Testis (tissue), 3 donors: ENCODE results near the gene TPRN. TPM values are rescaled to one million over a fixed set of nuclear protein-coding genes. Genes with fewer than 3 reads are reported as not detected.

Source experiments
- DNase-seq: peaks from one replicate; pipeline ENCODE4 v3.0.0-alpha.2; 2019
- H3K27ac ChIP-seq, 2 donors: fragments of 200-600 bp; sonication (generic); one replicate each; pipeline ENCODE4 v1.5.1; 2019
- H3K27me3 ChIP-seq: fragments of 200-600 bp; sonication (generic); one replicate; pipeline ENCODE4 v1.5.1; 2019
- H3K36me3 ChIP-seq: fragments of 200-600 bp; sonication (generic); one replicate; pipeline ENCODE4 v1.5.1; 2017; ENCODE audit warnings: low read depth; ENCODE audit errors: missing control alignments
- H3K4me1 ChIP-seq: fragments of 200-600 bp; sonication (generic); one replicate; pipeline ENCODE4 v1.5.1; 2019
- H3K4me3 ChIP-seq, 2 donors: fragments of 200-600 bp; sonication (generic); one replicate each; pipeline ENCODE4 v1.5.1; 2017 to 2019
- H3K9me3 ChIP-seq: fragments of 200-600 bp; sonication (generic); one replicate; pipeline ENCODE4 v1.5.1; 2017
- POLR2A ChIP-seq: fragments of 450-650 bp; IDR thresholded peaks from one replicate; pipeline ENCODE4 v1.6.1; 2017; ENCODE audit warnings: antibody characterized with exemption, mild to moderate bottlenecking, moderate library complexity
- WGBS, 2 donors: methylation state at CpG; one replicate each; pipeline ENCODE4 v1.1.5; 2018; 5-methylcytosine and 5-hydroxymethylcytosine counted together
- intact Hi-C: fragments of 100-400 bp; cut with DNase I; formaldehyde crosslinking; loops from one replicate; pipeline ENCODE4 v1.15.1; 2023; ENCODE audit warnings: low total_unique reads
- polyA plus RNA-seq: library from polyadenylated mRNA; stranded (reverse); fragments of 350-450 nt; fragmentation: Illumina TruSeq; extraction: RNeasy Lipid Tissue Mini Kit (QIAGEN cat#74804); gene quantifications from one replicate; pipeline ENCODE4 v1.2.3, GENCODE V29; 2014; ENCODE audit warnings: low read depth, low replicate concordance; ENCODE audit not compliant: insufficient read depth
- total RNA-seq, 2 donors: library from RNA; depleted of rRNA; stranded (reverse); fragments of >200 nt; gene quantifications; one replicate each; pipeline ENCODE4 v1.2.3, GENCODE V29; 2016
- TF ChIP-seq, protein P1 (sequence below), 3 experiments: fragments of 450-650 bp in 2 of 3; fragments of 200-600 bp in 1 of 3; sonication (generic) in 1 of 3; IDR thresholded peaks; one replicate each; pipeline ENCODE4 v1.5.1; 2016 to 2019; ENCODE audit warnings: antibody characterized with exemption in 3 of 3, mild to moderate bottlenecking in 2 of 3, moderate library complexity in 1 of 3

TPRN gene
- total and polyA plus RNA-seq, 3 donors from 2014 or later = 17.2 to 35.2 (median 25.9) TPM

DNA sequence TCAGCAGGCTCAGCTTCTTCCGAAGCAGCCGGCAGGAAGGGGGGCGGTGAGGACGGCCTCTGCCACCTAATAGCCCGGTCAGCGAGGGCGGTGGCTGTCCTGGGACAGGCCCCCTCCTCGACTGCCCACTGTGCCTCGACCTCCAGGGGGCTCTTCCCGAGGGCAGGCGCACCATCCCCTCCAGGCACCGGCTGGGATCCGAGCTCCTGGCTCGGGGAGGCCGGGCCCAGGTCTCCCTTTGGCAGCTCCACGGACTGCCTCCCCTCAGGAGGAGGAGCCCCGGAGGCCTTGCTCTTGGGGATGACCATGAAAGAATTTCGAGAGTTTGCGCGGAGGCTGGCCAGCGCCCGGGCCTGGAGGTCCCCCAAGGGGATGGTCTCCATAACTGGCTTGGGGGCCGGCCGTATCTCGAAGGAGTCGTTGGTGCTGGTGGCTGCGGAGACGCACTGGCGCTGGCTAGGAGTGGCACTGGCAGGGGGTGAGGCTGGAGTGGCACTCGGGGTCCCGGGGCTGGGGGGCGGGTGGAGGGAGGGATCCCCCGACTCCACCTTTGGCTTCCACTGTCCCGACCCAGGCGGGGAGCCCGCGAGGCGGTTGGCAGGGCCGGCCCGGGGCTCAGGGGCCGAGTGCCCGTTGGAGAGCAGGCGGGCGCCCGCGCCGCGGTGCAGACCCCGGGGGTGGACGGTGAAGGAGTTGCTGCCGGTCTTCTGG lies 975 bp downstream of the TPRN start:
- TF ChIP-seq POLR2A = no peak
- TF ChIP-seq, protein P1, sequence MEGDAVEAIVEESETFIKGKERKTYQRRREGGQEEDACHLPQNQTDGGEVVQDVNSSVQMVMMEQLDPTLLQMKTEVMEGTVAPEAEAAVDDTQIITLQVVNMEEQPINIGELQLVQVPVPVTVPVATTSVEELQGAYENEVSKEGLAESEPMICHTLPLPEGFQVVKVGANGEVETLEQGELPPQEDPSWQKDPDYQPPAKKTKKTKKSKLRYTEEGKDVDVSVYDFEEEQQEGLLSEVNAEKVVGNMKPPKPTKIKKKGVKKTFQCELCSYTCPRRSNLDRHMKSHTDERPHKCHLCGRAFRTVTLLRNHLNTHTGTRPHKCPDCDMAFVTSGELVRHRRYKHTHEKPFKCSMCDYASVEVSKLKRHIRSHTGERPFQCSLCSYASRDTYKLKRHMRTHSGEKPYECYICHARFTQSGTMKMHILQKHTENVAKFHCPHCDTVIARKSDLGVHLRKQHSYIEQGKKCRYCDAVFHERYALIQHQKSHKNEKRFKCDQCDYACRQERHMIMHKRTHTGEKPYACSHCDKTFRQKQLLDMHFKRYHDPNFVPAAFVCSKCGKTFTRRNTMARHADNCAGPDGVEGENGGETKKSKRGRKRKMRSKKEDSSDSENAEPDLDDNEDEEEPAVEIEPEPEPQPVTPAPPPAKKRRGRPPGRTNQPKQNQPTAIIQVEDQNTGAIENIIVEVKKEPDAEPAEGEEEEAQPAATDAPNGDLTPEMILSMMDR (IDR thresholded peaks at IDR 0.05) = no peak
- Histone ChIP-seq H3K4me1 (peaks cover 46% of the 10 kb centered on the region), H3K4me3 (no peak overlapping the region), H3K36me3 (no peaks in the 10 kb centered on the region), H3K9me3 (no peaks in the 10 kb centered on the region), H3K27ac (no peak overlapping the region), H3K27me3 (no peaks in the 10 kb centered on the region)
- WGBS, 2 donors = 2 to 8% methylated on average over 7 to 38 of the region's 51 CpGs
- no peak for DNase-seq
- intact Hi-C loops = no loop called here

GRCh38 chr9:137198902-137199283 lies 1.6 kb downstream of the TPRN start:
- no peak overlapping the region for H3K4me3 ChIP-seq
- no peaks in the 10 kb centered on the region for H3K9me3 ChIP-seq
- TF ChIP-seq POLR2A = no peak
- TF ChIP-seq, protein P1 (IDR thresholded peaks at IDR 0.05) = no peak
- no peak overlapping the region for H3K27ac ChIP-seq
- no peak for DNase-seq
- H3K4me1 ChIP-seq = peaks cover 40% of the 10 kb centered on the region
- 56% methylated on average over 11 of the region's 11 CpGs; no CpG with 5 or more reads in 1 of the 2 donors for WGBS, 2 donors
- no peaks in the 10 kb centered on the region for H3K36me3 ChIP-seq
- intact Hi-C loops = no loop called here
- H3K27me3 ChIP-seq = no peaks in the 10 kb centered on the region

GRCh38 chr9:137198051-137198901 lies 2.3 kb downstream of the TPRN start:
- no peak for TF ChIP-seq POLR2A
- TF ChIP-seq, protein P1 (IDR thresholded peaks at IDR 0.05) = no peak
- Histone ChIP-seq H3K9me3 (no peaks in the 10 kb centered on the region), H3K4me1 (peaks cover 36% of the 10 kb centered on the region), H3K4me3 (no peak overlapping the region), H3K27ac (no peak overlapping the region), H3K27me3 (no peaks in the 10 kb centered on the region), H3K36me3 (no peaks in the 10 kb centered on the region)
- 70 to 84% methylated on average over 7 to 19 of the region's 19 CpGs for WGBS, 2 donors
- DNase-seq = no peak
- intact Hi-C loops = no loop called here

DNA sequence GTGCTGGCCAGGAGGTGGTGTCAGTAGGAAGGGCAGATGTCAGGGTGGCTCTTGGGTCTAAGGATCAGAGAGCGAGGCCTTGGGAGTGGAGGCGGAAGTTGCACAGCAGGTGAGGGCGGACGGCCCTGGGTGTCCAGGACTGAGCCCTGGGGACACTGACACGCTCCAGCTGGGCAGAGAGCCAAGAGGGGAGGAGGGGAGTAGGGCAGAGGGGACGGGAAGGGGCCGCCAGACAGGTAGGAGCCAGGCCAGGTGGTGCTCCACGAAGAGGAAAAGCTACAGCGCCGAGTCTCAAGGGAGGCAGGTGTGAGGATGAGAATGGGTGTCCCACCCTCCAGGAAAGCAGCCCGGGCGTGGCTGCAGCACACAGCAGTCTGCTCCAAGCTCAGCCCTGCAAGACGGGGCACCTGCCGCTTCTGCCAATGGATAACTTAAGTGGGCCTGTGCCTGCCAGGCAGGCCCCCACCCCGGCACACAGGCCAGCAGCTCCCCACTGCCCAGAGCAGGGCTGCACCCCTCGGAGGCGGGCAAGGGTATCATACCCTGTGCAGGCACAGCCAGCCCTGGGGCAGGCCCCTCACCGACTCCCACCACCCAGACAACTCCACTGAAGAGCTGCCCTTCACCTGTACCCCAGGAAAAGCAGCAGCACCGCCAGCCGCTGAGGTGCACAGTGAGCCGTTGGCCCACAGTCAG lies 4.9 kb downstream of the TPRN start:
- no peak overlapping the region for H3K27ac ChIP-seq
- H3K27me3 ChIP-seq = no peaks in the 10 kb centered on the region
- DNase-seq = no peak
- H3K4me1 ChIP-seq = peaks cover 24% of the 10 kb centered on the region
- H3K36me3 ChIP-seq = no peaks in the 10 kb centered on the region
- WGBS, 2 donors = 85 to 88% methylated on average over 19 to 21 of the region's 21 CpGs
- no peak overlapping the region for H3K4me3 ChIP-seq
- H3K9me3 ChIP-seq = no peaks in the 10 kb centered on the region
- no peak for TF ChIP-seq POLR2A
- TF ChIP-seq, protein P1 (IDR thresholded peaks at IDR 0.05) = no peak
- intact Hi-C loops = no loop called here
